HEK293 (cell line): Measurements from ENCODE around the gene OR1K1.
A peak's percentile ranks its signal among the peaks of the same experiment; 100 is the strongest.
"Not testable (repeated sequence)": the region's sequence is repeated elsewhere in the genome, so short reads cannot be mapped to it uniquely, and the experiment has no call there.

Source experiments
- CTCF ChIA-PET: fragments of 350-600 bp; formaldehyde crosslinking; extraction: SDS; loops from one replicate; lab custom pipeline; 2021; ENCODE audit warnings: antibody characterized with exemption; lab: Yijun Ruan, JAX
- POLR2A ChIA-PET: fragments of 300-600 bp; formaldehyde crosslinking; extraction: SDS; loops from one replicate; lab custom pipeline; 2020; ENCODE audit warnings: antibody characterized with exemption, inconsistent platforms; lab: Yijun Ruan, JAX
- H3K27ac ChIP-seq: fragments of 200-500 bp; sonication (Bioruptor generic); 2 replicates; pipeline ENCODE4 v1.5.1; 2014; ENCODE audit warnings: low read depth, low read length, control low read depth, inconsistent platforms; ENCODE audit errors: extremely low read depth
- H3K36me3 ChIP-seq, 2 experiments: fragments of 200-500 bp in 1 of 2; sonication (Bioruptor generic) in 1 of 2; 1 replicate in 1 of 2; 2 replicates in 1 of 2; pipeline ENCODE4 v1.5.1; 2014 to 2017; ENCODE audit warnings: inconsistent platforms in 2 of 2, low read length in 2 of 2; ENCODE audit not compliant: control insufficient read depth in 2 of 2, insufficient read depth in 1 of 2
- H3K4me1 ChIP-seq: fragments of 200-500 bp; sonication (Bioruptor generic); 2 replicates; pipeline ENCODE4 v1.5.1; 2014; ENCODE audit warnings: mild to moderate bottlenecking, low read length, inconsistent platforms; ENCODE audit not compliant: control insufficient read depth, insufficient read depth
- H3K4me3 ChIP-seq: 2 replicates; pipeline ENCODE4 v1.5.1; 2011; ENCODE audit warnings: low read depth, mild to moderate bottlenecking, control low read depth, low read length, moderate library complexity
- H3K9me3 ChIP-seq: fragments of 200-500 bp; sonication (Bioruptor generic); 2 replicates; pipeline ENCODE4 v1.5.1; 2014; ENCODE audit warnings: low read depth, low read length, inconsistent platforms; ENCODE audit not compliant: control insufficient read depth, insufficient read depth
- CTCF ChIP-seq: fragments of 450-650 bp; formaldehyde crosslinking; IDR thresholded peaks from 2 replicates; pipeline ENCODE4 v1.5.1; 2016; ENCODE audit warnings: missing biosample characterization, missing genetic modification characterization
- HOXA7 ChIP-seq: sonication (generic); formaldehyde crosslinking; IDR thresholded peaks from 2 replicates; pipeline ENCODE4 v1.8.1; 2022; ENCODE audit warnings: missing genetic modification reagents, borderline replicate concordance
- IKZF3 ChIP-seq: fragments of 450-650 bp; IDR thresholded peaks from 2 replicates; pipeline ENCODE4 v1.5.0; 2018; ENCODE audit warnings: missing biosample characterization, mild to moderate bottlenecking, missing genetic modification characterization, moderate library complexity
- KLF16 ChIP-seq: fragments of 450-650 bp; formaldehyde crosslinking; IDR thresholded peaks from 2 replicates; pipeline ENCODE4 v1.5.1; 2017; ENCODE audit warnings: missing biosample characterization, missing genetic modification characterization
- KLF8 ChIP-seq: fragments of 450-650 bp; formaldehyde crosslinking; IDR thresholded peaks from 2 replicates; pipeline ENCODE4 v1.5.1; 2016; ENCODE audit warnings: missing biosample characterization, missing genetic modification characterization
- MYNN ChIP-seq: fragments of 450-650 bp; formaldehyde crosslinking; IDR thresholded peaks from 2 replicates; pipeline ENCODE4 v1.5.1; 2016; ENCODE audit warnings: missing biosample characterization, missing genetic modification characterization, borderline replicate concordance
- MZF1 ChIP-seq: fragments of 450-650 bp; formaldehyde crosslinking; IDR thresholded peaks from 2 replicates; pipeline ENCODE4 v1.5.1; 2017; ENCODE audit warnings: missing biosample characterization, missing genetic modification characterization, borderline replicate concordance
- SCRT2 ChIP-seq: fragments of 450-650 bp; formaldehyde crosslinking; IDR thresholded peaks from 2 replicates; pipeline ENCODE4 v1.5.1; 2016; ENCODE audit warnings: missing biosample characterization, missing genetic modification characterization
- YY2 ChIP-seq: fragments of 450-650 bp; formaldehyde crosslinking; IDR thresholded peaks from 2 replicates; pipeline ENCODE4 v1.5.1; 2016; ENCODE audit warnings: missing biosample characterization, missing genetic modification characterization
- ZBTB17 ChIP-seq: fragments of 450-650 bp; formaldehyde crosslinking; IDR thresholded peaks from 2 replicates; pipeline ENCODE4 v1.5.1; 2016; ENCODE audit warnings: missing biosample characterization, missing genetic modification characterization
- ZNF10 ChIP-seq: fragments of 450-650 bp; formaldehyde crosslinking; IDR thresholded peaks from 2 replicates; pipeline ENCODE4 v1.5.1; 2017; ENCODE audit warnings: missing biosample characterization, missing genetic modification characterization
- ZNF140 ChIP-seq: fragments of 450-650 bp; formaldehyde crosslinking; IDR thresholded peaks from 2 replicates; pipeline ENCODE4 v1.5.1; 2016; ENCODE audit warnings: missing biosample characterization, missing genetic modification characterization
- ZNF155 ChIP-seq: fragments of 450-650 bp; formaldehyde crosslinking; IDR thresholded peaks from 2 replicates; pipeline ENCODE4 v1.5.1; 2016; ENCODE audit warnings: missing biosample characterization, missing genetic modification characterization
- ZNF211 ChIP-seq: fragments of 450-650 bp; formaldehyde crosslinking; IDR thresholded peaks from 2 replicates; pipeline ENCODE4 v1.5.1; 2016; ENCODE audit warnings: low read depth, missing biosample characterization, missing genetic modification characterization
- ZNF311 ChIP-seq: fragments of 450-650 bp; formaldehyde crosslinking; IDR thresholded peaks from 2 replicates; pipeline ENCODE4 v1.5.1; 2017; ENCODE audit warnings: missing biosample characterization, missing genetic modification characterization, borderline replicate concordance
- ZNF335 ChIP-seq: fragments of 450-650 bp; formaldehyde crosslinking; conservative IDR thresholded peaks from 2 replicates; pipeline ENCODE4 v1.5.1; 2016; ENCODE audit warnings: missing biosample characterization, missing genetic modification characterization
- ZNF394 ChIP-seq: fragments of 450-650 bp; formaldehyde crosslinking; IDR thresholded peaks from 2 replicates; pipeline ENCODE4 v1.5.1; 2016; ENCODE audit warnings: missing biosample characterization, missing genetic modification characterization, mild to moderate bottlenecking, moderate library complexity, borderline replicate concordance
- ZNF426 ChIP-seq: fragments of 450-650 bp; formaldehyde crosslinking; IDR thresholded peaks from 2 replicates; pipeline ENCODE4 v1.5.1; 2017; ENCODE audit warnings: missing biosample characterization, missing genetic modification characterization, mild to moderate bottlenecking, inconsistent platforms, moderate library complexity
- ZNF560 ChIP-seq: fragments of 450-650 bp; formaldehyde crosslinking; IDR thresholded peaks from 2 replicates; pipeline ENCODE4 v1.5.1; 2017; ENCODE audit warnings: missing biosample characterization, missing genetic modification characterization, borderline replicate concordance
- ZNF561 ChIP-seq: fragments of 450-650 bp; IDR thresholded peaks from 2 replicates; pipeline ENCODE4 v1.5.1; 2018; ENCODE audit warnings: missing biosample characterization, missing genetic modification characterization, borderline replicate concordance
- ZNF654 ChIP-seq: fragments of 450-650 bp; formaldehyde crosslinking; IDR thresholded peaks from 2 replicates; pipeline ENCODE4 v1.5.1; 2016; ENCODE audit warnings: low read depth, missing biosample characterization, missing genetic modification characterization
- ZNF660 ChIP-seq: fragments of 450-650 bp; IDR thresholded peaks from 2 replicates; pipeline ENCODE4 v1.5.1; 2018; ENCODE audit warnings: missing biosample characterization, mild to moderate bottlenecking, missing genetic modification characterization
- TF ChIP-seq, protein P1 (sequence below): fragments of 450-650 bp; formaldehyde crosslinking; IDR thresholded peaks from 2 replicates; pipeline ENCODE4 v1.5.1; 2016; ENCODE audit warnings: missing biosample characterization, missing genetic modification characterization
- TF ChIP-seq, protein P2 (sequence below): fragments of 450-650 bp; formaldehyde crosslinking; IDR thresholded peaks from 2 replicates; pipeline ENCODE4 v1.5.1; 2017; ENCODE audit warnings: missing biosample characterization, mild to moderate bottlenecking, missing genetic modification characterization, moderate library complexity

The OR1K1 gene

DNA sequence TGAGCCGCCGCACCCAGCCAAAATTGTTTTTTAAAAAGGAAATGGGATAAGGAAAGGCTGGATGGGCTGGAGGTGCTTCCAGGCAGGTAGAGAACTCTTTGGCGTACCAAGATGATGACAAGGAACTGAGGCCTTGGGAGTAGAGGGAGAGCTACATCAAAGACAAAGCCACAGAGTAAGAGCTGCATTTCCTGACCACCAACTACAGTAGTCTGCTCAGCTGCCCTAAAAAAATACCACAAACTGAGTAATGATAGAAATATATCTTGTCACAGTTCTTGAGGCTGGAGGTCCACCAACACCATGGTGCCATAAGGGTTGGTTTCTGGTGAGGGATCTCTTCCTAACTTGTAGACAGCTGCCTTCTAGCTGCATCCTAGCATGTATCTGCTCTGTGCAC is 8.2 kb downstream of the OR1K1 start:
- Histone ChIP-seq H3K4me3 (no peak overlapping the region), H3K9me3 (no peaks in the 10 kb centered on the region), H3K4me1 (no peaks in the 10 kb centered on the region), H3K36me3 (no peaks in the 10 kb centered on the region), H3K27ac (no peak overlapping the region)
- TF ChIP-seq MZF1 (tag by site-specific recombination) (no peak), YY2 (tag by site-specific recombination) (no peak), ZNF140 (tag by site-specific recombination) (no peak), ZNF311 (tag by site-specific recombination) (no peak), SCRT2 (no peak), ZNF394 (tag by site-specific recombination) (no peak), ZNF155 (tag by site-specific recombination) (no peak), ZNF10 (tag by site-specific recombination) (no peak), ZNF561 (tag by site-specific recombination) (no peak), KLF8 (tag by site-specific recombination) (no peak), ZNF560 (tag by site-specific recombination) (no peak), KLF16 (no peak), ZNF211 (tag by site-specific recombination) (no peak), MYNN (tag by site-specific recombination) (no peak), ZNF426 (tag by site-specific recombination) (no peak)
- TF ChIP-seq, protein P1, sequence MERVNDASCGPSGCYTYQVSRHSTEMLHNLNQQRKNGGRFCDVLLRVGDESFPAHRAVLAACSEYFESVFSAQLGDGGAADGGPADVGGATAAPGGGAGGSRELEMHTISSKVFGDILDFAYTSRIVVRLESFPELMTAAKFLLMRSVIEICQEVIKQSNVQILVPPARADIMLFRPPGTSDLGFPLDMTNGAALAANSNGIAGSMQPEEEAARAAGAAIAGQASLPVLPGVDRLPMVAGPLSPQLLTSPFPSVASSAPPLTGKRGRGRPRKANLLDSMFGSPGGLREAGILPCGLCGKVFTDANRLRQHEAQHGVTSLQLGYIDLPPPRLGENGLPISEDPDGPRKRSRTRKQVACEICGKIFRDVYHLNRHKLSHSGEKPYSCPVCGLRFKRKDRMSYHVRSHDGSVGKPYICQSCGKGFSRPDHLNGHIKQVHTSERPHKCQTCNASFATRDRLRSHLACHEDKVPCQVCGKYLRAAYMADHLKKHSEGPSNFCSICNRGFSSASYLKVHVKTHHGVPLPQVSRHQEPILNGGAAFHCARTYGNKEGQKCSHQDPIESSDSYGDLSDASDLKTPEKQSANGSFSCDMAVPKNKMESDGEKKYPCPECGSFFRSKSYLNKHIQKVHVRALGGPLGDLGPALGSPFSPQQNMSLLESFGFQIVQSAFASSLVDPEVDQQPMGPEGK (tag by site-specific recombination): no peak
- TF ChIP-seq, protein P2, sequence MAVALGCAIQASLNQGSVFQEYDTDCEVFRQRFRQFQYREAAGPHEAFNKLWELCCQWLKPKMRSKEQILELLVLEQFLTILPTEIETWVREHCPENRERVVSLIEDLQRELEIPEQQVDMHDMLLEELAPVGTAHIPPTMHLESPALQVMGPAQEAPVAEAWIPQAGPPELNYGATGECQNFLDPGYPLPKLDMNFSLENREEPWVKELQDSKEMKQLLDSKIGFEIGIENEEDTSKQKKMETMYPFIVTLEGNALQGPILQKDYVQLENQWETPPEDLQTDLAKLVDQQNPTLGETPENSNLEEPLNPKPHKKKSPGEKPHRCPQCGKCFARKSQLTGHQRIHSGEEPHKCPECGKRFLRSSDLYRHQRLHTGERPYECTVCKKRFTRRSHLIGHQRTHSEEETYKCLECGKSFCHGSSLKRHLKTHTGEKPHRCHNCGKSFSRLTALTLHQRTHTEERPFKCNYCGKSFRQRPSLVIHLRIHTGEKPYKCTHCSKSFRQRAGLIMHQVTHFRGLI (tag by site-specific recombination): no peak
- POLR2A ChIA-PET: no interaction called here
- CTCF ChIA-PET: interaction anchor here (0.6 to 6.3 kb wide), 7 partner anchors 29 to 685 kb away, joined by 3 to 77 read pairs (median 13); no protein-coding TSS in a partner anchor

DNA sequence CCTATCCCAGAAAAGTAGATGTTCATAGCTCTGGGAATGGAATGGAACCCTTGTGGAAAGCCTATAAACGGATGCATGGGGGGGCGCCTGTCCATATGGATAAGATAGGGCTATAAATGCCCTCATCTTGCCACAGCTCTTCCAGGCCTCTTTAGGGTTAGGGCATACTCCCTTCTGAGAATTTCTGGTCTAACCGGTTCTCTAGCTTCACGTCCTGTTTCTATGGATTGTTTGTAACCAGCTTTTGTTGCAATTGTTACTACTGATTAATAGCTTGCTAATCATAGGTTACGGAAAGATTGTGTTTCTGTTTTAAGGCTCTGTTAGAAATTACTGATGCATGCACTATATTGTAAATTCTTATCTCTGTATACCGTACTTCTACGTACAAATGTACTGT is 9.3 kb downstream of the OR1K1 start:
- not testable (repeated sequence) for H3K36me3 ChIP-seq, H3K4me1 ChIP-seq, H3K4me3 ChIP-seq, H3K27ac ChIP-seq, H3K9me3 ChIP-seq
- CTCF ChIA-PET: interaction anchor here (0.6 to 6.3 kb wide), 10 partner anchors 11 to 711 kb away, joined by 4 to 77 read pairs (median 14); no protein-coding TSS in a partner anchor
- POLR2A ChIA-PET: interaction anchor here (0.6 kb wide), 1 partner anchor 19 kb away, joined by 3 read pairs; the partner anchor contains the start of gene PDCL

GRCh38 chr9:122810306-122810946 is 10.5 kb downstream of the OR1K1 start:
- Histone ChIP-seq H3K36me3 (peaks cover 0 to under 1% of the 10 kb centered on the region in 2 experiments; a peak in 1 of 3 replicates), H3K4me3 (no peak overlapping the region), H3K27ac (no peak overlapping the region), H3K4me1 (no peaks in the 10 kb centered on the region), H3K9me3 (no peaks in the 10 kb centered on the region)
- TF ChIP-seq ZNF654 (tag by site-specific recombination) (peak; percentile 93), ZNF335 (tag by site-specific recombination) (peak; percentile 47; the same call in 1 of the 2 replicates), CTCF (tag by site-specific recombination) (peak; percentile 62; the same call in 1 of the 2 replicates), ZNF660 (tag by site-specific recombination) (0 out of 2 replicates have a peak, but pooled peaks have one; percentile 30), HOXA7 (no peak), ZBTB17 (tag by site-specific recombination) (0 out of 2 replicates have a peak, but pooled peaks have one; percentile 29), IKZF3 (tag by site-specific recombination) (no peak)
- POLR2A ChIA-PET: no interaction called here
- CTCF ChIA-PET: interaction anchor here (0.6 to 6.3 kb wide), 16 partner anchors 9 to 712 kb away, joined by 3 to 77 read pairs (median 6); partner anchors contain the start of gene PTGS1
